ENCODE results near the gene LINC00305. TPM values are rescaled to one million over a fixed set of nuclear protein-coding genes. Genes with fewer than 3 reads are reported as not detected.

The LINC00305 gene
- not detected in 5 replicates for total RNA-seq (2022; extraction: Qiagen RNA extraction)

GRCh38 chr18:64148988-64149387, at the start of gene LINC00305:
TSS of gene LINC00305 (minus strand) at chr18:64149088.

Other genes starting within 250 kb of the LINC00305 start
- not detected in 5 replicates for gene SERPINB10, start 241.1 kb downstream of the LINC00305 start, total RNA-seq (2022; extraction: Qiagen RNA extraction)
- 0.38 to 4.0 TPM (median 0.59 TPM) in 4 of 5 replicates, not detected in the other for gene HMSD, start 199.8 kb downstream of the LINC00305 start, total RNA-seq (2022; extraction: Qiagen RNA extraction)
- gene SERPINB8, start 179.0 kb downstream of the LINC00305 start, total RNA-seq (2022; extraction: Qiagen RNA extraction), result 9.2 to 11.4 TPM (median 9.3 TPM) in 5 replicates

Measured in A549 treated with Hydrocortisone at 1 μM for 4 hours (cell line).